Fibroblast of skin of left quadriceps (primary cell): ENCODE measurements around the gene METTL22.

Experiments used
- DNase-seq, 2 experiments: peaks; one replicate each; pipeline ENCODE4 v3.0.0-alpha.2; 2013; ENCODE audit warnings: low read depth in 2 of 2

The METTL22 gene

GRCh38 chr16:8665529-8665928 is 44.0 kb downstream of the METTL22 start:
- no peak for DNase-seq

DNA sequence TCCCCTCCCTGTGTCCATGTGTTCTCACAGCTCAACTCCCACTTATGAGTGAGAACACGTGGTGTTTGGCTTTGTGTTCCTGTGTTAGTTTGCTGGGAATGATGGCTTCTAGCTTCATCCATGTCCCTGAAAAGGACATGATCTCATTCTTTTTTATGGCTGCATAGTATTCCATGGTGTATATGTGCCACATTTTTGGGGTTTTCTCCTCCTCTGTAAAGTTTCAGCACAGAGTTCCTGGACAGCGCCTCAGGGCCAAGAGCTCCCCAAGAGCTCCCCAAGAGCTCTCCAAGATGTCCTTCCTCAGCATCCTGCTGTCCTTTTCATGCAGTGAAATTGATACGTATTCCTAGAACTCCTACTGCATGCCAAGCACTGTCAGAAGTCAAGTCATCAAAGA is 46.0 kb downstream of the METTL22 start:
- no peak for DNase-seq

DNA sequence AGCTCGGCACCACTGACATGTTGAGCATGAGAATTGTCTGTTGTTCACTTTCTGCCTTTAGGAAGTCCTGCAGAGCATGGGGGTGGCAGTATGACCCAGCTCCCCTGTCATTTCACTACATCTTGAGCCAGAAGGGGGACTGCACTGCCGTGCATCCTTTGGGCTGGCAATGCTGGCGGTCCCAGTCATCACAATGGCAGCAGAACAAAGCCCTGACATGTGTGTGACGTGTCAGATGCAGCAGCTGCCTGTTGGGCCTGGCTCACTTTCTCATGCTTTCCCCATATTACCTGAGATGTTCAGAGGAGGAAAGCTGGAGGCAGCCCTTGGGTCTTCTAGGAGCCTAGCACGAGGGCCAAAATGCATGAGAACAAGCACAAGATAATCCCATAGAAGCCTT is 46.6 kb downstream of the METTL22 start:
- no peak for DNase-seq

DNA sequence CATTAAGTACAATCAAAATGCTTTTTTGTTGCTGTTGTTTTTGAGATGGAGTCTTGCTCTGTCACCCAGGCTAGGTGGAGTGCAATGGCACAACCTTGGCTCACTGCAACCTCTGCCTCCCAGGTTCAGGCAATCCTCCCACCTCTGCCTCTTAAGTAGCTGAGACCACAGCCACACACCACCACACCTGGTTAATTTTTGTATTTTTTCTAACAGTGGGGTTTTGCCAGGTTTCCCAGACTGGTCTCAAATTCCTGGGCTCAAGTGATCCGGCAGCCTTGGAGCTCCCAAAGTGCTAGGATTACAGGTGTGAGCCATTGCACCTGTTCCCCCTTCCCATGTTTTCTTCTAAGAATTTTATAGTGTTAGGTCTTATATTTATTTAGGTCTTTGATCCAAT is 48.0 kb downstream of the METTL22 start:
- no peak for DNase-seq

GRCh38 chr16:8670014-8670560 is 48.6 kb downstream of the METTL22 start:
- DNase-seq = no peak

GRCh38 chr16:8673611-8674412 is 52.3 kb downstream of the METTL22 start:
- DNase-seq = no peak

GRCh38 chr16:8674413-8675022 is 53.0 kb downstream of the METTL22 start, which contains the start of gene ABAT:
ABAT (plus strand) TSS chr16:8674617; CDS start chr16:8735740, 61,123 bp downstream.
- DNase-seq = peak; percentile 57 to 62

GRCh38 chr16:8675183-8676159 is 54.0 kb downstream of the METTL22 start:
- DNase-seq = no peak

DNA sequence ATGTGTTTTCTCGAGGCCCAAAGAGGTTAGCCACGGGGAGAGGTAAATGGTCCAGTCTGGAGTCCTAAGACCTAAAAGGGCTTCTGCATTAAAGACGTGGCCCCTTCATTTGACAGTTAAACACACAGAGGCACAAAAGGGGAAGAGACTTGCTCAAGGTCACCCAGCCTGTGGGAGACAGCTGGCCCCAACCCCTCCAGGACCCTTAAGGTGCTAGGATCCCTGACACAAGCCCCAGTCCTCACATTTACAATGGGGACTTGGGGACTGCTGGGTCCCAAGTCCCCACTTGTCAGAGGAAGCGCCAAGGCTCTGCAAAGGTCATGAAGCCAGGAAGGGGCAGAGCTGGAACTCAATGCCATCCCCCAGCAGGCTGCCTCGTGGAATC is 54.7 kb downstream of the METTL22 start:
- no peak for DNase-seq

- DNase-seq = no peak
These were observed 55.4 kb downstream of the METTL22 start for GRCh38 chr16:8676737-8677375.

DNA sequence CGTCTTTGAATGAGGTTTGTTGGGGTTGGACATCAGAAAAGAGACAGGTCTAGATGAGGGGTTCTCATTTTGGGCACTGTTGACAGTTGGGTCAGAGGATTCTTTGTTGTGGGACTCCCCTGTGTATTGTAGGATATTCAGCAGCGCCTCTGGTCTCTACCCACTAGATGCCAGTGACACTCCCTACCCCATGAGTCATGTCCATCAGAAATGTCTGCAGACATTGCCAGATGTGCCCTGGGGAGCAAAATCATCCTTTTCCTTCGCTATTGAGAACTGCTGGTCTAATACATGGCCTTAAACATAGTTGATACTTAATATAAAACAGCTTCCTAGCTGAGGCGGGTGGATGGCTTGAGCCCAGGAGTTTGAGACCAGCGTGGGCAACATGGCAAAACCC is 56.0 kb downstream of the METTL22 start:
- no peak for DNase-seq

- peak; percentile 44 to 45 for DNase-seq
These were observed 56.8 kb downstream of the METTL22 start for GRCh38 chr16:8678068-8678927.

DNA sequence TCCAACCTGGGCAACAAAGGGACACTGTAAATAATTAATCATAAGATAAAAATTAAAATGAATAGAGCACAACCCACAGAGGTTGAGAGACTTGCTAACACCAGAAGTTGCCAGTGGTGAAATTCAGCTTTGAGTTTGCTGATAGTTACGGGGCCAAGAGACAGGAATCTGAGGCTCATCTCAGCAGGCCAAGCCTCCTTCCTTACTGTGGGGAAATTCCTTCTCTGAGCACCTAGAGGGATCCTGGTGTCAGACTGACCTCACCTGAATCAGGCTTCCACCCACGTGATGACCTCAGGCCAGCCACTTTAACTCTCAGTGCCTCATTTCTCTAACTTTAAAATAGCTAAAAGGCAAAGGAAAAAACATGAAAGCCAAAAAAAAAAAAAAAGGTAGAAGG is 57.7 kb downstream of the METTL22 start:
- no peak for DNase-seq

DNA sequence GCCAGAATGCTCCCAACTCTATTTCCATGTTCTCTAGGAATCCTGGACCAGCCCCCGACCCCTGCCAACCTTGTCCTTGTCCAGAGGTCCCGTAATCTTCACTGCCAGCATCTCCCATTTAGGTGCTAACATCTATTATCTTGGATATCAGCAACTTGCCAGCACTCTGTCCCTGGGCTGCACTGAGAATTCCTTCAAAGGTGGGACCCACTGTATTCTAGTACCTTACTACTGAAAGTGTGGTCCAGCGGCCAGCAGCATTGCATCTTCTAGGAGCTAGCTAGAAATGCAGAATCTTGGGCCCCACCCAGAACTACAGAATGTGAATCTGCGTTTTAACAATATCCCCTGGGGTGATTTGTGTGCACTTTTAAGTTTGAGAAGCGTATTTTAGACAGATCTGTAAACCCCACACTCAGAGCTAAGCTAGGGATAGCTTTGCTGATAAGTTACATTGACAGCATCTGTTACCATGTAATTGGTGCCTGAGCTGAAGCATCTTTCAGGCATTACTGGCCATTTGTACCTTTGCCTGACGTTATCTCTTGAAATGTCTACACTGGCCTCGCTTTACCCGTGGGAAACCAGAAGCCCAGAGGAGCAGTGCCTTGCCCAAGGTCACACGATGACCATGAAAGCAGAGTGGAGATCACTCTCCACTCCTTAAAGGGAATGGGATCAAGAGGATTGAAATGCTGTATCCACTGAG is 61.2 kb downstream of the METTL22 start:
- DNase-seq = no peak

DNA sequence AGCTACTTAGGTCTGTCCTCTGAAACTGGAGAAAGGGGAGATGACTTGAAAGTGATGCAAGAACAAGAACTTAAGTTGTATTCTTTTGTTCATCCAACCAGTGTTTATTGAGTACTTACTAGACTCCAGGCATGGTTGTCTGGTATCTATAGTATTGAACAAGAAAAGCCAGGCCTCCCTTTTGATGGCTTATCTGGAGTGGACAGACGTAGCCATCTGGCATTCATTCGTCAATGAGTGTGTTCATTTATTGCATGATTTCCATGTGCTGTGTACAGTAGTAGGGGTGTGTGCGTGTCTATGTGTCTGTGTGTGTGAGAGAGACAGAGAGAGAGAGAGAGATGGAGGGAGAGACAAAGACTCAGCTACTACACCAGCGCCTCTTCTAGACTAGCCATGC is 62.1 kb downstream of the METTL22 start:
- no peak for DNase-seq

- DNase-seq = no peak
These were observed 64.1 kb downstream of the METTL22 start for GRCh38 chr16:8685617-8686016.

GRCh38 chr16:8686031-8686621 is 64.6 kb downstream of the METTL22 start:
- DNase-seq = no peak

DNA sequence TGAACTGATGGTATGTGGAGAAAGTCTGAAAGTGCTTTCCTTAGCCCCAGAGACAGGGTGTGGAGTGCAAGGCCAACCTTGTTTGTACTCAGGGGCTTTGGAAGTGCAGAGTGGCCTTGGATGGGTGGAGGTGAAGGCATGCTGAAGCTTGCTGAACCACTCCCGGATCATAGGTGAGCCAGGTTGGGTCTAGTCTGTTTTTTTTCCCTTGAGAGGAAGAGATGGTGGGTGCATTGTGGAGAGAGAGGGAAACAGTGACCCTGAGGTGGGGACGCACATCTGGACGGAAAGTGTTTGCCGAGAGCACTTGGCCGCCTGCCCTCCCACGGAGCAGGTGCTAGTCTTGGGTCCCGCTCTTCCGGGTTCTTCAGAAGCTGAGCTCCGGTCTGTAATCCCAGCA is 65.4 kb downstream of the METTL22 start:
- no peak for DNase-seq

- DNase-seq = no peak
These were observed 68.2 kb downstream of the METTL22 start for GRCh38 chr16:8689686-8690085.
